ENCODE measurements around the gene FLRT2.

- no peak for TF ChIP-seq TAF1 (IDR thresholded peaks at IDR 0.05; ENCODE audit: low read depth, low read length)
- TF ChIP-seq POLR2A (IDR thresholded peaks at IDR 0.05; ENCODE audit: low read depth, low read length) = no peak
- no peak for TF ChIP-seq SPI1 (IDR thresholded peaks at IDR 0.05; ENCODE audit: low read depth, low read length)
- TF ChIP-seq POLR2AphosphoS5 (IDR thresholded peaks at IDR 0.05; ENCODE audit: low read depth, low read length) = no peak
- TF ChIP-seq PAX5 (IDR thresholded peaks at IDR 0.05; ENCODE audit: insufficient read depth, low read length, severe bottlenecking) = no peak
- no peak for TF ChIP-seq POU2F2 (IDR thresholded peaks at IDR 0.05; ENCODE audit: low read depth, low read length)
Observed at GRCh38 chr14:85527445-85528035, 2.4 kb upstream of the FLRT2 start.

All from GM12891 (cell line).